Transverse colon (tissue), 4 donors: ENCODE results near the gene GPR101.
"Not testable (repeated sequence)": the region's sequence is repeated elsewhere in the genome, so short reads cannot be mapped to it uniquely, and the experiment has no call there.

Experiments
- POLR2AphosphoS5 ChIP-seq, 3 donors: sonication (generic); formaldehyde crosslinking; IDR thresholded peaks; one replicate each; pipeline ENCODE4 v1.6.1; 2016; ENCODE audit warnings: antibody characterized with exemption in 3 of 3
- TF ChIP-seq, protein P1 (sequence below), 5 experiments: fragments of 200-600 bp in 3 of 5; fragments of 450-650 bp in 2 of 5; sonication (generic) in 3 of 5; IDR thresholded peaks; 1 replicate in 2 of 5; 2 replicates in 3 of 5; pipeline ENCODE4 v1.5.1; 2016 to 2017; ENCODE audit warnings: antibody characterized with exemption in 5 of 5, inconsistent platforms in 3 of 5, mild to moderate bottlenecking in 2 of 5, moderate library complexity in 1 of 5

DNA sequence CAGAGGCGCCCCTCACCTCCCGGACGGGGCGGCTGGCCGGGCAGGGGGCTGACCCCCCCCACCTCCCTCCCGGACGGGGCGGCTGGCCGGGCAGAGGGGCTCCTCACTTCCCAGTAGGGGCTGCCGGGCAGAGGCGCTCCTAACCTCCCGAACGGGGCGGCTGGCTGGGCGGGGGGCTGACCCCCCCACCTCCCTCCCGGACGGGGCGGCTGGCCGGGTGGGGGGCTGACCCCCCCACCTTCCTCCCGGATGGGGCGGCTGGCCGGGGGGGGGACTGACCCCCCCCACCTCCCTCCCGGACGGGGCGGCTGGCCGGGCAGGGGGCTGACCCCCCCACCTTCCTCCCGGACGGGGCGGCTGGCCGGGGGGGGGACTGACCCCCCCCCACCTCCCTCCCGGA, 33.6 kb downstream of the GPR101 start:
- TF ChIP-seq, protein P1, sequence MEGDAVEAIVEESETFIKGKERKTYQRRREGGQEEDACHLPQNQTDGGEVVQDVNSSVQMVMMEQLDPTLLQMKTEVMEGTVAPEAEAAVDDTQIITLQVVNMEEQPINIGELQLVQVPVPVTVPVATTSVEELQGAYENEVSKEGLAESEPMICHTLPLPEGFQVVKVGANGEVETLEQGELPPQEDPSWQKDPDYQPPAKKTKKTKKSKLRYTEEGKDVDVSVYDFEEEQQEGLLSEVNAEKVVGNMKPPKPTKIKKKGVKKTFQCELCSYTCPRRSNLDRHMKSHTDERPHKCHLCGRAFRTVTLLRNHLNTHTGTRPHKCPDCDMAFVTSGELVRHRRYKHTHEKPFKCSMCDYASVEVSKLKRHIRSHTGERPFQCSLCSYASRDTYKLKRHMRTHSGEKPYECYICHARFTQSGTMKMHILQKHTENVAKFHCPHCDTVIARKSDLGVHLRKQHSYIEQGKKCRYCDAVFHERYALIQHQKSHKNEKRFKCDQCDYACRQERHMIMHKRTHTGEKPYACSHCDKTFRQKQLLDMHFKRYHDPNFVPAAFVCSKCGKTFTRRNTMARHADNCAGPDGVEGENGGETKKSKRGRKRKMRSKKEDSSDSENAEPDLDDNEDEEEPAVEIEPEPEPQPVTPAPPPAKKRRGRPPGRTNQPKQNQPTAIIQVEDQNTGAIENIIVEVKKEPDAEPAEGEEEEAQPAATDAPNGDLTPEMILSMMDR (IDR thresholded peaks at IDR 0.05): not testable (repeated sequence)
- not testable (repeated sequence) for TF ChIP-seq POLR2AphosphoS5 (IDR thresholded peaks at IDR 0.05)
